GM10847 (cell line): ENCODE measurements around the gene SYT5.

ENCODE experiments used
- POLR2A ChIP-seq: IDR thresholded peaks from 2 replicates; pipeline ENCODE4 v1.6.1; 2011; ENCODE audit not compliant: insufficient read length; ENCODE audit errors: extremely low read depth

The SYT5 gene

GRCh38 chr19:55175117-55175867 lies 4.8 kb downstream of the SYT5 start:
- TF ChIP-seq POLR2A: no peak

GRCh38 chr19:55174425-55175116 lies 5.5 kb downstream of the SYT5 start:
- TF ChIP-seq POLR2A: no peak

- TF ChIP-seq POLR2A: no peak
Measured at GRCh38 chr19:55173714-55174409, 6.2 kb downstream of the SYT5 start.

- no peak for TF ChIP-seq POLR2A
Measured at GRCh38 chr19:55173186-55173713, 6.8 kb downstream of the SYT5 start.

GRCh38 chr19:55172741-55173140 lies 7.3 kb downstream of the SYT5 start:
- no peak for TF ChIP-seq POLR2A

- no peak for TF ChIP-seq POLR2A
Measured at GRCh38 chr19:55171440-55171839, 8.6 kb downstream of the SYT5 start.

GRCh38 chr19:55169136-55169535 lies 11.0 kb downstream of the SYT5 start:
- no peak for TF ChIP-seq POLR2A

GRCh38 chr19:55166530-55167268 lies 13.4 kb downstream of the SYT5 start, which contains the start of gene DNAAF3:
TSS of gene DNAAF3 (minus strand) at chr19:55166613. CDS start at chr19:55166413, 200 bp downstream.
- no peak for TF ChIP-seq POLR2A

GRCh38 chr19:55165952-55166529 lies 14.0 kb downstream of the SYT5 start:
- TF ChIP-seq POLR2A: no peak

GRCh38 chr19:55161571-55162322 lies 18.3 kb downstream of the SYT5 start:
- no peak for TF ChIP-seq POLR2A

- no peak for TF ChIP-seq POLR2A
Measured at GRCh38 chr19:55160986-55161365, 19.1 kb downstream of the SYT5 start.

GRCh38 chr19:55160128-55160985 lies 19.7 kb downstream of the SYT5 start:
- TF ChIP-seq POLR2A: no peak
